ENCODE data around the gene BRD3OS.
A peak's percentile ranks its signal among the peaks of the same experiment; 100 is the strongest.
"Not testable (repeated sequence)": the region's sequence is repeated elsewhere in the genome, so short reads cannot be mapped to it uniquely, and the experiment has no call there.

Gene BRD3OS, protein sequence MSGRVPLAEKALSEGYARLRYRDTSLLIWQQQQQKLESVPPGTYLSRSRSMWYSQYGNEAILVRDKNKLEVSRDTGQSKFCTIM

DNA sequence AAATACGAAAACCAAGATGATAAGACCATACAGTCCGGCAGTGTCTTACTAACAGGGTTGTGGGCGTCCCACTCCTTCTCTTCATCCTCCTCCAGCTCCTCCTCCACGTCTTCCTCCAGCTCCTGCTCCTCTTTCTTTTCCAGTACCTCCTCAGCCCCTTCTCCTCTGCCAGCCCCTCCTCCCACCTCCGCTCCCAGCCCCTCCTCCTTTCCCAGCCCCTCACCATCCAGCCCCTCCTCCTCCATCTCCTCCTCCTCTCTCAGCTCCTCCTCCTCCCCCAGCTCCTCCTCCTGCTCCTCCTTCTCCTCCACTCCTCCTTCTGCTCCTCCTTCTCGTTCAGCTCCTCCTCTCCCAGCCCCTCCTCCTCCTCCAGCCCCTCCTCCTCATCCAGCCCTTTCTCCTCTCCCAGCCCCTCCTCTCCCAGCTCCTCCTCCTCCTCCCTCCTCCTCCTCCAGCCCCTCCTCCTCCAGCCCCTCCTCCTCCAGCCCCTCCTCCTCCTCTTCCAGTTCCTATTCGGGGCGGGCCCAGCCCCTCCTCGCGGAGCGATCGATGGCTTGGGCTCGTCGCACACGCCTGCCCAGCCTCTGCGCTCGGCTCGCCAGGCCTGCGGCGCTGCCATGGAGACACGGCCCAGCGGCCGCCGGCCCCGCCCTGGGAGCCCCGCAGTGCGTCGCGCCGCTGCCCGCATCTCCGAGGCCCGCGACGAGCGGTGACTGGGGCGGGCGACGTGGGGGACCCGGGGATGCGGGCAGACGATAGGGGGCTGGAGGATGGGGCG, at the start of gene BRD3OS:
Gene BRD3OS (plus strand): TSS at position 654 of the 778 bp plus-strand sequence. CDS start 1,267 bp downstream, outside the sequence.
- DNase-seq, result peak; percentile 93

DNA sequence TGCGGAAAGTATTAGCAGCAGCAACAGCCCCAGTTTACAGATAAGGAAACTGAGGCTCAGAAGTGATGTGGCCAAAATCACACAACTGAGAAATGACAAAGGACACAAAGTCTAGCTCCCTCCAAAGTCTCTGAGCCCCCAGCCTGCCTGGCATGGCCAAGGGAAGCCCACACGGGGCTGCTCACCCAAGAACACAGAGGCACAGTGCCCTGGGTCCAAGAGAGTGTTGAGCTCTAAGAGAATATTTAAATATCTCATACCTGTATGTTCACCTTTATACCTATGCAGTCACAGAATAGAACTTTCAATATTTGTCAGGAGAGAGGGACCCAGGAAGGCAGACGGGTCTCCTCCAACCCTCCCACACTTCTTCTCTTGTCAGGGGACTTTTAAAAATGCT, 49.8 kb upstream of the BRD3OS start:
- DNase-seq, result no peak

DNA sequence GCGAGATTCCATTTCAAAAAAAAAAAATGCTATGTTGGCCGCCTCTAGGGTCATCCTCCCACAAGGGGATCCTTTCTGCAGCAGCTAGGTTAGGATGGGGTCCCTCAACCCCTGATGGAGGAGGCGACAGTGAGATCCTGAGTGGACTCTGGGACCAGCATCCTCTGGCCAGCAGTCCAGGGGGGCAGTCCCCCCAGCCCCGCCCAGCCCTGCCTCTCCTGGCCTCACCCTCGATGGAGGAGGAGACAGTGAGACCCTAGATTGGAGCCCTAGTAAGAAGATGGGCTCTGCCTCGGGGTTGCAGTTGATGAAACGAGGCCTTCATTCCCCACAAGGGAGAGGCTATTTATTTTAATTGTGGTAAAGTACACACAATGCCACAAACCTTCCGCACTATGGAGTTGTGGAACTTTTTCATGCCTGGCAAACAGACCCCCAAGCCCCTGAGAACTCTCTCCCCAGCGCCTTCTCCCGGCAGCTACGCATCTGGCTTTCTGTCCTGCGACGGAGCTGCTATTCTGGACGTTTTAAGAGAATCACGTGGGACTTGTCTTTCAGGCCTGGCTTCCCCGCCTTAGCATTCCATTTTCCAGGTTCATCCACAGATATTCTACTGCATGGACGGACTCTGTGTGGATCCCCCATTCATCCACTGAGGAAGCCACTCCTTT, 49.0 kb upstream of the BRD3OS start:
- DNase-seq, result no peak

DNA sequence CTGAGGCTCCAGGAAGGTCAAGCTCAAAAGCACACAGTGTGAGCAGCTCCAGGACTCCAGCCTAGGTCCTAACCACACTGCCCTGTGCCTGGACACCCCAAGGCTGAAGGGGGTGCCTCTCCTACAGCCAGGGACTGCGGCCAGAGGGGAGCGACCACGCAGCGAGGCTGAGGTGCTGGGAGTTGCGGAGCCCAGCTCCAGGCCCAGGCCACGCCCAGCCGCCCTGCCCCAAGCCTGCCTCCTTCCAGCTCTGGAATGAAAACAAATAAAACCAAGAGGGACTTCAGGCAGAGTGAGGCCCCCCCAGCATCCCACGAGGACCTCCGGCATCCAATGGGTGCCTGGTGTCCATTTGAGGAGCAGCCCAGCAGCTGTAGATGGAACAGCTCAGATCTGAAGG, 48.4 kb upstream of the BRD3OS start:
- no peak for DNase-seq

DNA sequence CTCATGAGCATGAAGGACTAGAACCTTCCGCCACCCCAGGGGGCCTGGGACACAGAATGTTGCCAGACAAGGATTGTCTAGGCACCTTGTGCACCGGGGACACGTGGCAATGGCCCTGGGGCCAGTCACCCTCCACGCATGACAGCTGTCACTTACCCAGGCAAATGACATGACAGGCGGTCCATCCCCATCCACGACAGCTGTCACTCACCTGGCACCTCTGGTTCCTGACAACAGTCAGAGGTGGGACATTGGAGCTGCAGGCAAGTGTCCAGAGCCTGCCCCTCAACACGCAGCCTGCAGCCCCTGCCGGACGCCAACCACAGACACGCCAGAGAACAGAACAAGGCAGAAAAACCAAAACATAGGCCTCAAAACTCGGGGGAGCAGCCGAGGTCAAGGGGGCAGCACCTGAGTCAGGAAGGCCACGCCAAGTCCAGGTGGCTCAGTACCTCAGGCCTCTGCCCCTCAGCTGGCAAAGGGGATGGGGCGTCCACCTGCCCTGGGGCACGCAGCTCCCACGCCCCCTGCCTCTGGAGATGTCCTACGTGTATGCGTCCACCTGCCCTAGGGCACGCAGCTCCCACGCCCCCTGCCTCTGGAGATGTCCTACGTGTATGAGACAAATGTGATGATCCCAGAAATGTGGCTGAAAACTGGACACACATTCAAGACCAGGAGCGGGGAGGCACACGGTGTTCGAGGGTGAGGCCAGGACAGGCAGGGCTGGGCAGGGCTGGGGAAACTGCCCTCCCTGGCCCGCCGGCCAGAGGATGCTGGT, 47.7 kb upstream of the BRD3OS start:
- DNase-seq, result no peak

DNA sequence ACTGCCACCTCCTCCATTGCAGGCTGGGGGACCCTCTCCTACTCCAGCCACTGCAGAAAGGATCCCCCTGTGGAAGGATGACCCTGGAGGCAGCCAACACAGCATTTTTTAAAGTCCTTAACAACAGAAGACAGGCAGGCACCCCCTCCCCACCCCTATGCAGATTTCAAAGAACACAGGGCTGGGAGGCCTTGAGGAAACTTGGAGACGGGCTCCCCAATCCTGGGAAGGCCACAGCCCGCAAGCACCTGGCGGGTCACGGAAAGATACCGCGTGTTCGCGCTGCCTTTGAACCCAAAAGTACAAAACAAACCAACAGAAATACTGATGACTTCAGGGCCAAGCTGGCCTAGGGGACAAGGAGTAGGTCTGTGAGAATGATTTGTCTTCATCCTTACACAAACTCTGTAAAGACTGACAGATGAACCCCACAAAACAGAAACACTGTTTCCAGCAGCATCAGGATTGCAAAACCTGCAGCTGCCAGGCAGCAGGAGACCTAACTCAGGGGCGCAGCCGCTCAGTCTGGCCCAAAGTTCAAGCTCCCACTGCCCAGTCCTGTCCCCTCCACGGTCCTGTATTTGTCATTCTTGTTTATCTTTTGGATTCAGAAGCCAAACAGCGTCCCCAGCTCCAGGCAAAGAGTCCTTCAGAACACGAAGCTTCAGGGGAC, 46.9 kb upstream of the BRD3OS start:
- no peak for DNase-seq

DNA sequence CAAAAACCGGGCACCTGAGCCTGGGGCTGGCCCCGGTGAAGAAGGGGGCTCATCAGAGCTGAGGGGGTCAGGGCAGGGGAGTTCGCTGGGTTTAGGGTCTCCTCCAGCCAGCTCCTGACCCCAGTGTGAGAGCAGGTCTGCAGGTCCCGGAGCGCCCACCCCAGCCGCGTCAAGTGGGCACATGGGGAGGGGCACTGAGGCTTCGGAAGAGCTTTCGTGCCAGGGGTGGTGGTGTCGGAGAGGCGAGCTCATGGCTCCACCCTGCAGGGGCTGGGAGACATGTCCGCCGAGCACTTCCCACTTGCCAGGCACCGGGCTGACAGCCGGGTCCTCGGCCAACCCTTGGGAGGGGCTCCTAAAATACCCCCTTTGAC, 46.4 kb upstream of the BRD3OS start:
- DNase-seq, result no peak

DNA sequence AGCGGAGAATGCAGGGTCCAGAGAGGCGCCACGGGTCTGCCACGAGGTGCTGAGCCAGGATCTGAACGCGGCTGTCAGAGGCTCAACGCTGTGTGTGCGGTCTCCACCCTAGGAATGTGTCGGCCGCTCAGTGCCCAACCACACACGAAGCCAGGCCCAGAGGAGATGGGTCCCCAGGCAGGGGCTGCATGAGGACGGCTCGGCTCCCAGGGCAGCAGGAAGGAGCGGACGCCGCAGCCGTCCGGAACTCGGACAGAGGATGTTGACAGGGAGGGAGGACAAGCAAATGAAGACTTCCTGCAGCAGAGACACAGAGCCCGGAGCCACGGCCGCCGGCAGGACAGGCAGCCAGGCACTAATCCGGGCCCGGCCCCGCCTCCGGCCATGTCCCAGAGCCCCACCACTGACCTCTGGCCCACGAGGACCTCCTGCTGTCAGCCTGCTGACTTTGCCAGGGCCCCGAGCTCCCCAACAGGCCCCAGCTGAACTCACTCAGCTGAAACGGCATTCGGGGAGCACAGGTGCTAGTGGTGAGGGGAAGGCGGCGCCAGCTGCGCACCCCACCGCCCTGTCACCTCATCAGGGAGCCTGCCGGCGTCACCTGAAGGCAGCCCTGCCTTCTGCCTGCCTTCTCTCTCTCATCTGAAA, 45.9 kb upstream of the BRD3OS start:
- DNase-seq, result no peak

DNA sequence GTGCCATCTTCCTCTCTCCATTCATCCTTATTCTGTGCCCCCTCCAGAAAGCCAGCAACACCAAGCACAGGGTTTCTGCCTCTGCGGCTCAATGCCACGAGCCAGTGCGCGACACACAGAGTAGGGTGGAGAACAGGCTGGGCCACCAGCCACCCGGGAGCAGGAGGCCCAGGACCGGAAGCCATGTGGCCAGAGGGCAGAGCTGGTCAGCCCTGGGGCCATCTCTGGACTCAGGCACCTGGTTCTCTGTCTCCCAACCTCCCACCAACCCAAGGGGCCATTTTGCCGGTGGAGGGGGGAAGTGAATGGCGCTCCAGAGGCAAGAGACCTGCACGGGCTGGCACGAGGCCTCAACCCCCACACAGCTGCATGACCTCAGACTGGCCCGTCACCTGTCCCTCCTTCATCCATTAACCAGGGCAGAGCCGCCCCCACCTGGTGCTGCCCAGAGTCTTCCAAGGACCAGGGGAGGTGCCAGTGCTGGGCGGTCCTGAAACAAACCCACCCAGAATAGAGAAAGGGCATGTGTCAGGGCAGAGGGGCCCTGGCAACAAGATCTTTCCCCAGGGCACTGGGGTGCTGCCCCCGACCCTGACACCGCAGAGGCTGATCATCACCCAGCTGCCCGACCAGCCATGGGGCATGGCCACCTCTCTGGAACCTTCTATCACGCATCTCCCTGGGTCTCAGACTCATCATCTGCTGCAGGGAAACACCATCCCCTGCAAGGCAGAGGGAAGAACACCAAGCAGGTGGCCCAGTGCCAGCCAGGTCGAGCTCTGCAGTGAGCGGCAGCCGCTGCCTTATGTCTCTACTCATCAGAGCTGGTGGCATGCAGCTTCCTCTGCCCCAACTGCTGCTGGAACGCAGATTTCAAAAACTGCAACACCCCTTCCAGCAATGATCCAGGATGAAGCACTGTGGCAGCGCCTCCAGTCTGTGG, 45.1 kb upstream of the BRD3OS start:
- no peak for DNase-seq

DNA sequence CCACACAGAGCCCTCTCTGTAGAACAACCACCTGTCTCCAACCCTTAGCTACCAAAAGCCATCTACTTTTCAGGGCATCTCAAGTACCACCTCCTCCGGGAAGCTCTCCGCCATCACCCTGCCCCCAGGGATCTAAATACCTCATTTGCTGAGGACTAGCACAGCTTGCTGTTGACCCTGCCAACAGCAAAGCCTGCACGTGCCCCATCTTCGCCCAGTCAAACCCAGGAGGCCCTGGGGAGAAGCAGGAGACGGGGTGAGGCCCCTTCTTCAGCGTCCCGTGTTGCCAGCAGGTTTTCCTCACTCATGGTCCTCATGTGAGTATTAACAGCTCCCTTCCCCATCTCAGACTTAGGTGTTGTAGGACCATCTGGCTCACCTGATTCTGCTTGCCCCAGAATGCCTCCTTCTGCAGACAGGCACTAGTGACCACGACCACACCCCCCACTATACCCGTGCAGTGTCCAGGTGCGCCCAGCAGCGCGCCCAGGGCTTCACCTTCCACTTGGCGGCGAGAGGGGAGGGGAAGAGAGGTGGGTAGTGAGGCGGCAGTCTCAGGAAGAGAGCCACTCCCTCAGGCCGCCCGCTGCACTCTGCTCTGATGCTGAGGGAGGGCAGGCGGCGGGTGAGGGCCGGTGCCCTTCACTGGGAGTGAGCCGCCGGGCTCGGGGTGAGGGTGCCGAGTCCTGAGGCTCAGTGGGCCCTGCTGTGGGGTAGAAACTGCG, 44.3 kb upstream of the BRD3OS start:
- DNase-seq, result no peak

DNA sequence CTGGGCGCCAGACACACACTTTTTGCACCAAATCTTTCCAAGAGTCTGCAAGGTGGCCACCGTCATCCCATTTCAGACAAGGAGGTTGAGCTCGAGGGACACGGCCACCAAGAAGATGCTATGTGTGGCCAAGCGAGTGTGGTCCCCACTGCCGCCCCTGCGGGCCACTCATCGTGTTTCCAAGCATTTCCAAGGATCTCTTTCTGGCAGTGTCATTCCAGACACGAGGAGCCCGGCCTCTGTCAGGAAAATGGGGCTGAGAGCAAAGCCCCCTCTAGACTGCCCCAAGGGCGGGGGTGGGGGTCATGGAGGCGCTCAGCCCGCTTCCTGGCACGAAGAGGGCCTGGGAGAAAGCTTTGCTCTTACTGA, 43.7 kb upstream of the BRD3OS start:
- DNase-seq, result no peak

DNA sequence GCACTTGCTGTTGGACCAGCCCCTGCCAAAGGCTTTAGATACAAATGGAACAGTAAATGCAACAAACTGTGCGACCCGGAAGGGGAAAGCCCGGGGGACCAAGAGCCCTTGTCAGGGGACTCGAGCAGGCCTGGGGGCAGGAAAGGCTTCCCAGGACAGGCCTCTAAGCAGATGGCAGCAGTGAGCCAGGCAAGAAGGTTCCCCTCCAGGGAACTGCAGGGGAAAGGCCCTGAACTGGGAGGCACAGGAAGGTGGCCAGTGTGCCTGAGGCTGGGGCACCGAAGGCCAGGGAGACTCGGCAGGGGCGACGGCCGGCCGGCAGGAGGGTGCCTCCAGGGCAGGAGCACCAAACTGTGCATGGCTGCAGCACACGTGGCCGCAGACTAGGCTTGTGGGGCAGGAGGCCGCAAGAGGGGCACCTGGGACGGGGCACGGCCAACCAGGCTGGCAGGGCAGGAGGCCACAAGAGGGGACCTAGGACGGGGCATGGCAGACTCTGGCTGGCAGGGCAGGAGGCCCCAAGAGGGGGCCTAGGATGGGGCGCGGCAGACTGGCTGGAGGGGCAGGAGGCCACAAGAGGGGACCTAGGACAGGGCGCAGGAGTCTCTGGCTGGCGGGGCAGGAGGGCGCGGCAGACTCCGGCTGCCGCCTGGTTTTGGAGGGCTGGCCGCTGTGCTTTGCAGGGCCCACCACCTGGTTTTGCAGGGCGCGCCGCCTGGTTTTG, 43.2 kb upstream of the BRD3OS start:
- DNase-seq, result no peak

DNA sequence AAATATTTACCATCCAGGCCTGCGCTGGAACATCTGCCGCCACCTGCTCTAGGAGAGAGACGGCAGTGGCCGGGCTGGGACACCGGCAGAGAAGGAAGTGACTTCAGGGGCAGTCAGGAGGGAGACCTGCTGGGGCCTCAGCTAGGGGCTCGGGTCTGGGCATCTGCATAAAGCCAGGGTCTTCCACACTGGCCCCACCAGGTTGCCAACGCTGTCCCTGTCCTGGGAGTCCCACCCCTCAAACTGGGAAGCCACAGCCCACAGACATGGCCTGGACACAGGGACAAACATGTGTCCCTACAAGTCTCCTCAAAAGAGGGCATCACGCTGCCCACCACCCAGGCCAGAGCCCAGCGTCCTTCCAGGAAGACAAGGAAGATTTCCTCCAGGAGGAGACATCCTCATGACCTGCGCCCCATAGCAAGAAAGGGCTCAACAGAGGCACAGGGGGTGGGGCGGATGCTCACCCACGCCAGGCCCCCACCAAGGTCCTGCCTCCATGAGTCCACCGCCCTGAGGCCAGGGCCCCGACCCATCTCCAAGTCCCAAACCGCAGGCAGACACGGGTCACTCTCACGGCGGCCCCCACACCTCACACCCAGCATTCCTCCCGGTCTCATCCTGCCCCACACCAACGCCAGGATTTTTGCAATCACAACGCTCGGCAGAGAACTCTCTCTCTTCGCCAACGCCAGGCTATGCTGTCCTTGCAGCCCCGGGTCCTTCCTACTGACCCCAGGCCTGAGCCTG, 42.1 kb upstream of the BRD3OS start:
- no peak for DNase-seq

DNA sequence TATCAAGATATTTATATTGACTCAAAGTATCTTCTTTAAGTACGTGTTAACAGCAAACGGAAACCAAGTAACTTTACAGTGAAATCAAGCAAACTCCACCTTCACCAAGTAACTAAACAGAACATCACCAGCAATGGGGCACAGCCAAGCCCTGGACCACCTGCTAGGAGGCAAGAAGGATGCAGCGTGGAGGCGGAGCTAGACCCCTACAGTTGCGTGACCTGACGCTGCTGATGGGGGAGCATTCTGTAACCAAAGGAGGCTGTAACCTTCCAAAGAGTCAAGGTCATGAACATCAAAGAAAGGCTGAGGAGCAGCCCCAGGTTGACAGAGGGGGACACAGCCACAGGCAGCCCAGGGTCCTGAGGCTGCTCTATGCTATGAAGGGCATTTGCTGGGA, 39.2 kb upstream of the BRD3OS start:
- no peak for DNase-seq

DNA sequence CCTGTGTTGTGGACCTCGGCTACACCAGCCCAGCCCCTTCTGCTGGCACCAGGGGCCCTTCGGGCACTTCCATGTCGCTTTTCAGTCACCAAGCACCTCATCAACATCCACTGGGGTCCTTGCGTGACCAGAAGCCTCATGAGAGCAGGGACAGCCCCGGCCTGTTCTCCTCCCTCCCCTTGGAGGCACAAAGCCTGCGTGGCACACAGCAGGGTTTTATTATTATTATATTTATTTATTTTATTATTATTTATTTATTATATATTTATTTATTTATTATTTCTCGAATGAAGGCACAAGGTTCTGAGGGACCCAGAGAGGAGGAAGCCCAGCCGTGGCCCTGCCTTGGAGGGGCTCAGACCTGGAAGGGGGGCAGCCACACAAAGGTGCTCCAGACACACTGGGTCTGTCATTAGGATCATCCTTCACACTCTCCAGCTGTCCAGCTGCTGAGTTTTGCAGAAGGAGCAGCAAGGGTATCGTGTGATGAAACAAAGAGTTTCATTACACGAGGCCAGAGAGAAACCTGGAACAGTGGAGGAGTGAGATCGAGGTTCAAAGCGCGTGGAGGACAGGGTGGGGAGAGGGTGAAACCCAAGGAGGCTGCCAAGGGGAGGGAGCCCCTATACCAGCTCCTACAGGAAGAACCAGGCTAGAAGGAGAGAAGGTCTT, 38.4 kb upstream of the BRD3OS start:
- DNase-seq, result no peak

DNA sequence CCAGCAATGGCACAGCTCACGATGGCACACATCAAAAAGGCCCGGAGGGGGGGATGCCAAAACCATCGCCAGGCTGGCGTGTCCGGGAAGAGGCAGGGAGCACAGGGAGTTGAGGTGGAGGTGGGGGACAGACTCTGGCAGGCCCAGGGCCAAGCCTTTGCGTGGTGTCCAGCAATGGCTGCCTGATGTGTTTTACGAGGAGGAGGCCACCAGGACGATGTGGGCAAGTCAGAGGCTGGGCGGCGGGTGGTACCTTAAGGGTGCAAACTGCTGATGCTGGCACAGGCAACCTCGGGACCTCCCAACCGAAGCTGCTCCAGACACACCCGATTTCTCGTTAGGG, 37.9 kb upstream of the BRD3OS start:
- no peak for DNase-seq

DNA sequence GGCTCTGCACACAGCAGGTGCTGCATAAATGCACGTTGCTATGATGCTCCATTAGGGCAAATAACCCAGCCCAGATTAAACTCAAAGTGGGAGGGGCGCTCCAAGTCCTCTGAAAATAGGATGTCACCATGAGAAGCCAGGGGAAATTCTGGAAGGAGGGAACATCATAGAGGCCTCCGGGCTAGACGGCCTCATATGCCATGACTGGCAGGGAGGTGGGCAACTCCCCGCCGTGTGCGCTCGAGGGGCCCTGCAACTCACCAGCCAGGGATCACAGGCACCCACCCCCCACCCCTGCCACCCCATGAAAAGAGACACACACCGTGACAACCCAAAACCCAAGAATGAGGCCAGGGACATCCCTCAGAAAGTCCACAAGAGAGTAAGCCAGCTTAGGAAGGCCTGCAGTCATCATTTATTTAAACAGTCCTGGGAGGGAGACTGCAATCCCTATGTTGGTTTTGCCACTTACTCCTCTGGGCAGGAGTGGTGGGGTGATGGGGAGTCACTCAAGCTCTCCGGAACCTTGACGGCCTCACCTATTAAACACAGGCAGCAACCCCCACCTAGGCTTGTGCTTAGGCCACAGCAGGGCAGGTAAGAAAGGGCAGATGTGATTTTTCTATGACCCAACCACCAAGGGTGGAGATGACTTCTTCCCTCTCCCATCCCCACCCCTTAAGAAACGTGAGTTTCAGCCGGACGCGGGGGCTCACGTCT, 37.2 kb upstream of the BRD3OS start:
- no peak for DNase-seq

DNA sequence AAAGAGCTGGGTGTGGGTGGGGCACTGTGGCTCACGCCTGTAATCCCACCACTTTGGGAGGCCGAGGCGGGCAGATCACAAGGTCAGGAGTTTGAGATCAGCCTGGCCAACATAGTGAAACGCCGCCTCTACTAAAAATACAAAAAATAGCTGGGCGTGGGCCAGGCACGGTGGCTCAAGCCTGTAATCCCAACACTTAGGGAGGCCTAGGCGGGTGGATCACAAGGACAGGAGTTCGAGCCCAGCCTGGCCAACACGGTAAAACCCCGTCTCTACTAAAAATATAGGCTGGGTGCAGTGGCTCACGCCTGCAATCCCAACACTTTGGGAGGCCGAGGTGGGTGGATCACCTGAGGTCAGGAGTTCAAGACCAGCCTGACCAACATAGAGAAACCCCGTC, 36.5 kb upstream of the BRD3OS start:
- DNase-seq, result not testable (repeated sequence)

Measured in NCI-H1092 treated with DMSO at 0.1 percent for 48 hours (cell line).